ENCODE data around the gene TMEM132D.

TMEM132D gene

GRCh38 chr12:129276361-129277060 lies 627.3 kb downstream of the TMEM132D start:
- ChIA-PET POLR2A (no interaction called here), CTCF (interaction anchor here (0.9 kb wide), 1 partner anchor 14 kb away, joined by 3 read pairs; no protein-coding TSS in a partner anchor)
- no peak for DNase-seq (ENCODE audit: extremely low spot score)
- TF ChIP-seq, protein P1, sequence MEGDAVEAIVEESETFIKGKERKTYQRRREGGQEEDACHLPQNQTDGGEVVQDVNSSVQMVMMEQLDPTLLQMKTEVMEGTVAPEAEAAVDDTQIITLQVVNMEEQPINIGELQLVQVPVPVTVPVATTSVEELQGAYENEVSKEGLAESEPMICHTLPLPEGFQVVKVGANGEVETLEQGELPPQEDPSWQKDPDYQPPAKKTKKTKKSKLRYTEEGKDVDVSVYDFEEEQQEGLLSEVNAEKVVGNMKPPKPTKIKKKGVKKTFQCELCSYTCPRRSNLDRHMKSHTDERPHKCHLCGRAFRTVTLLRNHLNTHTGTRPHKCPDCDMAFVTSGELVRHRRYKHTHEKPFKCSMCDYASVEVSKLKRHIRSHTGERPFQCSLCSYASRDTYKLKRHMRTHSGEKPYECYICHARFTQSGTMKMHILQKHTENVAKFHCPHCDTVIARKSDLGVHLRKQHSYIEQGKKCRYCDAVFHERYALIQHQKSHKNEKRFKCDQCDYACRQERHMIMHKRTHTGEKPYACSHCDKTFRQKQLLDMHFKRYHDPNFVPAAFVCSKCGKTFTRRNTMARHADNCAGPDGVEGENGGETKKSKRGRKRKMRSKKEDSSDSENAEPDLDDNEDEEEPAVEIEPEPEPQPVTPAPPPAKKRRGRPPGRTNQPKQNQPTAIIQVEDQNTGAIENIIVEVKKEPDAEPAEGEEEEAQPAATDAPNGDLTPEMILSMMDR (IDR thresholded peaks at IDR 0.05; ENCODE audit: control extremely low read depth, extremely low read depth, low read depth, missing control alignments), result no peak

DNA sequence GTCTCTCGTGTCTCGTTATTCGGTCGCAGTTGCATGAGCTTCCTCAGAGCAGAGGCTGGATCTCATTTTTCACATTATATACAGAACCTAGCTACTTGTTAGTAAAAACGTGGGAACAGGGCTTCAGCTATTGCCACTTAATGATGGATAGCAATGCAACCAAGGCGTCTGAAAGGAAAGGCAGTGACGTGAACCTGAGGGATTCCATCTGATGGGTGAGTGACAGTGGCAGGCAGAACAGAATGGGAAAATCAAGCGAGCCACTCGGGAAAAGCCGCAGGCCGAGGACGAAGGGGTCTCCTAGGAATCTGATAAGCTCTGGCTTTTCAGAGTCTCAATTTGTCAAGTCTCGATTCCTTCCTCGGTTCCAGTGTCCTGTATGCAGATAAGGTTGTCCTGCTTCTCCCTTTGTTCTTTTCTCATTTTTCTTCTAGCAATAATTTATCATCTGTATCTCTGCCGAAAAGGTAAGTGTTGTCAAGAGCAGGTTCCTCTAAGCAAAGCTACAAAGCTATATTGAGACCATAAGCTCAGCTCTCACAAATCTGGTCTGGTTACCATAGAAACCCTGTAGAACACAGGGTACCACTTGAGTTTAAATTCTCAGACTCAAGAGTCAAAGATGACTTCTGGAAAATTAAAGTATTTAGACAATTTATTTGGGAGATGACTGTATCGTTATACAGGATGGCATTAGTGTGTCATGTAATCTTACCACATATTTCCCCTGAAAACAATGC lies 633.9 kb downstream of the TMEM132D start:
- DNase-seq (ENCODE audit: extremely low spot score), result no peak
- TF ChIP-seq, protein P1 (IDR thresholded peaks at IDR 0.05; ENCODE audit: control extremely low read depth, extremely low read depth, low read depth, missing control alignments), result no peak
- POLR2A ChIA-PET, result no interaction called here
- CTCF ChIA-PET, result no interaction called here

- TF ChIP-seq, protein P1 (IDR thresholded peaks at IDR 0.05; ENCODE audit: control extremely low read depth, extremely low read depth, low read depth, missing control alignments), result no peak
- ChIA-PET POLR2A (no interaction called here), CTCF (interaction anchor here (1.0 kb wide), 1 partner anchor 29 kb away, joined by 3 read pairs; no protein-coding TSS in a partner anchor)
- no peak for DNase-seq (ENCODE audit: extremely low spot score)
Measured at GRCh38 chr12:129258781-129259318, 645.0 kb downstream of the TMEM132D start.

DNA sequence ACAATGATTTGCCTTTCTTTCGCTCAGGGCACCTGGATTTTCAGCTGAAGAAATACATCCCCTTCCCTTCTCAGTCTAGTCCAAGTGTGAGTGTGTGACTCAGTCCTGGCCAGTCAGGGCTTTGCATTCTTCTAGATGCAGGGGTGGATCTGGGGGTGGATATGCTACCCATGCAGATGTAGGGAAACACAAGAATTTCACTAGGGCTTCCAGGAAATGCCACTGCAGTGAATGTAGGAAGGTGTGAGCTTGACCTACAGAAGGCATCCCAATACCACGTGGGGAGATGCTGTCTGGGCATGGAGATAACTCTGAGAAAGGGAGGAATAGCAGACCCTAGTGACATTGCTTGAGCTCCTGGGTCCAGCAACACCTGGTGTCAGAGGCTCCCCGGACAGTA lies 646.3 kb downstream of the TMEM132D start:
- DNase-seq (ENCODE audit: extremely low spot score), result no peak
- POLR2A ChIA-PET, result no interaction called here
- CTCF ChIA-PET, result no interaction called here

DNA sequence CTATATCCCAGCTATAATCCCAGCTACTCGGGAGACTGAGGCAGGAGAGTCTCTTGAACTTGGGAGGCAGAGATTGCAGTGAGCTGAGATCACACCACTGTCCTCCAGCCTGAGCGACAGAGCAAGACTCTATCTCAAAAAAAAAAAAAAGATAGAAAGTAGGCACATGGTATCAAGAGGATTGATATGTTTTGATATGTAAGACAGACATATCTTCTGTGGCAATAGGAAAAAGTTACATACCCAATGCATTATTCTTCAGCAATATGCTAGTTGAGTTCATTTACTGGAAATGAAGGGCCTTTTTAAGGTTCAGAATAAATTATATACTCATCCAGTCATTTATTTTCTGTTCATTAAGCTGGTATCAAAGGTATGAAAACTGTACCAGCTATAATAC lies 657.2 kb downstream of the TMEM132D start:
- TF ChIP-seq, protein P1 (IDR thresholded peaks at IDR 0.05; ENCODE audit: control extremely low read depth, extremely low read depth, low read depth, missing control alignments), result no peak
- ChIA-PET POLR2A (no interaction called here), CTCF (no interaction called here)
- DNase-seq (ENCODE audit: extremely low spot score), result no peak

More for the DNA sequence above, 646.3 kb downstream of the TMEM132D start:
- TF ChIP-seq, protein P1 (IDR thresholded peaks at IDR 0.05; ENCODE audit: control extremely low read depth, extremely low read depth, low read depth, missing control alignments), result no peak

DNA sequence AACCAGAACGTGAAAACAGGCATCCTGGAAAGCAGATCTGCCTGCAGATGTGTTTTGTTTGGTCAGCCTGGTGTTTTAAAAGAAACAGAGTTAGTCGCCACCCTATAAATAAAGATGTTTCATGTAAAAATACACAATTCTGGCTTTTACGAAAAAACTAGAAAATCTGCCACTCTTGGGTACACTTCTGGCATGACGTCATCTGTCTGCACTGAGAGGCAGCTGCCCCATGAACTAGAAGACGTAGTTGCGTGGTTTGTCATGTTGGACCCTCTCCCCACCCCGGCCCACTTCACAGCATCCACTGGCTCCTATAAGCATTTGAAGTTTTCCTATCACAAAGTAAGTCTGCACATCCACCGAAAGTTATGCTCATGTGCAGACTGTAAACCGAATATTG lies 658.1 kb downstream of the TMEM132D start:
- no peak for DNase-seq (ENCODE audit: extremely low spot score)
- TF ChIP-seq, protein P1 (IDR thresholded peaks at IDR 0.05; ENCODE audit: control extremely low read depth, extremely low read depth, low read depth, missing control alignments), result no peak
- POLR2A ChIA-PET, result no interaction called here
- CTCF ChIA-PET, result interaction anchor here (1.2 kb wide), 1 partner anchor 15 kb away, joined by 3 read pairs; no protein-coding TSS in a partner anchor

Measured in GM10248 (cell line).